PC-3 (cell line): ENCODE results near the gene DISC1.

Experiments used
- CTCF ChIP-seq: fragments of 300-600 bp; sonication (generic); conservative IDR thresholded peaks from 2 replicates; pipeline ENCODE4 v1.5.1; 2017; ENCODE audit warnings: antibody characterized with exemption, low read depth, mild to moderate bottlenecking, low read length
- EZH2 ChIP-seq: fragments of 300-600 bp; sonication (generic); IDR thresholded peaks from one replicate; pipeline ENCODE4 v1.6.1; 2017; ENCODE audit warnings: antibody characterized with exemption, mild to moderate bottlenecking, low read length; ENCODE audit not compliant: unreplicated experiment

- TF ChIP-seq CTCF = no peak
- TF ChIP-seq EZH2 = no peak
Measured at GRCh38 chr1:231604276-231604621, 22.3 kb upstream of the DISC1 start.
